Stimulated activated naive CD8-positive, alpha-beta T cell treated with anti-CD3 and anti-CD28 coated beads, Interleukin-15, amount 100 ng/mL, for 72 hours (primary cell): ENCODE measurements around the gene RASGEF1C.

Experiments
- ATAC-seq: fragments of 150-1000 bp; cut with Tn5 transposase; 2 replicates; pipeline ENCODE4 v1.10.0; 2021; ENCODE audit warnings: mild to moderate bottlenecking, moderate library complexity
- DNase-seq, 2 donors: peaks; one replicate each; pipeline ENCODE4 v3.0.0; 2021 to 2022
- H3K27ac Mint-ChIP-seq, 2 donors: one replicate each; pipeline ENCODE4 v1.8.0; 2022; ENCODE audit warnings: mild to moderate bottlenecking in 2 of 2, mixed read lengths in 2 of 2, moderate library complexity in 2 of 2
- H3K27me3 Mint-ChIP-seq: one replicate; pipeline ENCODE4 v1.8.0; 2022; ENCODE audit warnings: mixed read lengths
- H3K4me1 Mint-ChIP-seq: one replicate; pipeline ENCODE4 v1.8.0; 2022; ENCODE audit warnings: mild to moderate bottlenecking, mixed read lengths
- H3K4me3 Mint-ChIP-seq, 2 donors: one replicate each; pipeline ENCODE4 v1.8.0; 2022; ENCODE audit warnings: mild to moderate bottlenecking in 2 of 2, mixed read lengths in 2 of 2, moderate library complexity in 1 of 2
- H3K9me3 Mint-ChIP-seq, 2 donors: one replicate each; pipeline ENCODE4 v1.8.0; 2022; ENCODE audit warnings: mixed read lengths in 2 of 2

The RASGEF1C gene

GRCh38 chr5:180101451-180102105 is 107.4 kb downstream of the RASGEF1C start:
- no peaks in the 10 kb centered on the region for H3K27me3 Mint-ChIP-seq
- H3K4me3 Mint-ChIP-seq: no peak overlapping the region
- H3K9me3 Mint-ChIP-seq: peaks cover 6 to 7% of the 10 kb centered on the region in 2 donors
- ATAC-seq (peak; percentile 12), DNase-seq (no peak)
- H3K27ac Mint-ChIP-seq: peak overlapping the region in 1 of 2 donors; percentile 33
- H3K4me1 Mint-ChIP-seq: no peaks in the 10 kb centered on the region

GRCh38 chr5:180100621-180101450 is 108.2 kb downstream of the RASGEF1C start:
- Mint-ChIP-seq H3K27ac (peak overlapping the region in 1 of 2 donors; percentile 59), H3K9me3 (no peaks in the 10 kb centered on the region), H3K4me1 (no peaks in the 10 kb centered on the region), H3K27me3 (no peaks in the 10 kb centered on the region), H3K4me3 (no peak overlapping the region)
- ATAC-seq (no peak), DNase-seq (no peak)

DNA sequence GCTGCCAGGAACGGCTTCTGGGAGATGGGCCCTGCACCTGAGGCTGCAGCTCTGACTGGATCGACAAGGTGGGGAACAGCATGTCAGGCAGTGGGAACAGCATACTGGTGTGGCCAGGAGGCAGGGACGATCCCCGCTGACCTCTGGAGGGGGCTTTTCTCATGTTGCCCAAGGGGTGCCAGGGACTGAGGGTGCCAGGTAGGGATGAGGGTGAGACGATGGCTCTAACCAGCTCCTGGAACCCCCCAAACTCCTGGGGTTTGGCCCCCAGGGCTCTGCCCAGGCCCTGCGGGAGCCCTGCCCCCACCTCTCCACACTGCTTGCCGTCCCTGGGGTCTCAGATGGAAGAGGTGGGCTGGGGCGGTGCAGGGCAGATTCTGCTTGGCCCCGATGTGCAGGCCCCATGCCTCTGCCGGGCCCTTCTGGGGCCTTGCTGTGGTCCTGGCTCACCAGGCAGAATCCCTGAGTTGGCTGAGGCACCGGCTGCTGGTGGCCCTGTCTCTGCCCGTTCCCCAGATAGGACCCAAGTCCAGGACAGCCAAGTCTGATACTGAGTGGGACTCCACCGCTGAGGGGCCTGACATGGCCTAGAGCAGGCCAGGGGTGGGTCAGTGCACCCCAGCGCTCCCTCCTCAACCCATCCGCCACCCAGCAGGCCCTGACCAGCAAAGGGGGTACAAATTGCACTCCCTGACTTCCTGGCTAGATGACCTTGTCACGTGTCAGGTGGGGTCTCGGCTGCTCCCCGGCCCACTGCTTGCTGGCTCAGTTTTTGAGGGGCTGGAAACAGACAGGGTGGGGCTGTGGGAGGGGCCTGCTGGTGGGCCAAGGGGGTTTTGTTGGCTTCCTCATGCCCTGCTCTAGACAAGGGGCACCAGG is 109.0 kb downstream of the RASGEF1C start:
- DNase-seq (no peak), ATAC-seq (peak; percentile 40)
- H3K27me3 Mint-ChIP-seq: no peaks in the 10 kb centered on the region
- no peak overlapping the region for H3K4me3 Mint-ChIP-seq
- H3K27ac Mint-ChIP-seq: no peak overlapping the region
- no peaks in the 10 kb centered on the region for H3K9me3 Mint-ChIP-seq
- no peaks in the 10 kb centered on the region for H3K4me1 Mint-ChIP-seq

GRCh38 chr5:180098991-180099732 is 109.8 kb downstream of the RASGEF1C start:
- Mint-ChIP-seq H3K4me3 (no peak overlapping the region), H3K4me1 (no peaks in the 10 kb centered on the region), H3K27me3 (no peaks in the 10 kb centered on the region), H3K9me3 (no peaks in the 10 kb centered on the region), H3K27ac (no peak overlapping the region)
- DNase-seq (no peak), ATAC-seq (no peak)

GRCh38 chr5:180098526-180098925 is 110.5 kb downstream of the RASGEF1C start:
- no peaks in the 10 kb centered on the region for H3K9me3 Mint-ChIP-seq
- ATAC-seq (no peak), DNase-seq (no peak)
- H3K27ac Mint-ChIP-seq: peak overlapping the region in 1 of 2 donors; percentile 91
- no peaks in the 10 kb centered on the region for H3K4me1 Mint-ChIP-seq
- H3K4me3 Mint-ChIP-seq: no peak overlapping the region
- peaks cover 6% of the 10 kb centered on the region for H3K27me3 Mint-ChIP-seq

GRCh38 chr5:180097926-180098325 is 111.1 kb downstream of the RASGEF1C start:
- DNase-seq: no peak
- H3K9me3 Mint-ChIP-seq: no peaks in the 10 kb centered on the region
- H3K27ac Mint-ChIP-seq: no peak overlapping the region
- no peaks in the 10 kb centered on the region for H3K4me1 Mint-ChIP-seq
- H3K4me3 Mint-ChIP-seq: no peak overlapping the region
- no peak for ATAC-seq
- peaks cover 12% of the 10 kb centered on the region for H3K27me3 Mint-ChIP-seq

GRCh38 chr5:180097163-180097894 is 111.7 kb downstream of the RASGEF1C start:
- DNase-seq: no peak
- H3K4me1 Mint-ChIP-seq: no peaks in the 10 kb centered on the region
- H3K9me3 Mint-ChIP-seq: no peaks in the 10 kb centered on the region
- H3K4me3 Mint-ChIP-seq: no peak overlapping the region
- peak overlapping the region in 1 of 2 donors; percentile 5 for H3K27ac Mint-ChIP-seq
- H3K27me3 Mint-ChIP-seq: peaks cover 15% of the 10 kb centered on the region
- no peak for ATAC-seq

- H3K27me3 Mint-ChIP-seq: peaks cover 15% of the 10 kb centered on the region
- H3K27ac Mint-ChIP-seq: no peak overlapping the region
- DNase-seq: no peak
- H3K9me3 Mint-ChIP-seq: no peaks in the 10 kb centered on the region
- no peak for ATAC-seq
- no peak overlapping the region for H3K4me3 Mint-ChIP-seq
- no peaks in the 10 kb centered on the region for H3K4me1 Mint-ChIP-seq
Measured at GRCh38 chr5:180096616-180097015, 112.4 kb downstream of the RASGEF1C start.

DNA sequence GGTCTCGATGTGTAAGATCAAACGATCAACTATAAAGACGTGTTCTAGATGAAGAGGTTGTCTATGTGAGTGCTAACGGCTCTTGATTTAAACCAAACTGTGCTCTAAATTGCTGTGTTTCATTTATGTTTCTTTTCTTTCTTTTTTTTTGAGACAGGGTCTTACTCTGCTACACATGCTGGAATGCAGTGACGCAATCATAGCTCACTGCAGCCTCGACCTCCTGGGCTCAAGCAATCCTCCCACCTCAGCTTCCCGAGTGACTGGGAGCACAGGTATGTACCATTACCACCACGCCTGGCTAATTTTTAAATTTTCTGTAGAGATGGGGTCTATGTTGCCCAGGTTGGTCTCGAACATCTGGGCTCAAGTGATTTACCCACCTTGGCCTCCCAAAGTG is 113.5 kb downstream of the RASGEF1C start:
- Mint-ChIP-seq H3K4me1 (no peaks in the 10 kb centered on the region), H3K9me3 (no peaks in the 10 kb centered on the region), H3K4me3 (no peak overlapping the region), H3K27me3 (peaks cover 15% of the 10 kb centered on the region), H3K27ac (no peak overlapping the region)
- no peak for DNase-seq
- ATAC-seq: no peak

DNA sequence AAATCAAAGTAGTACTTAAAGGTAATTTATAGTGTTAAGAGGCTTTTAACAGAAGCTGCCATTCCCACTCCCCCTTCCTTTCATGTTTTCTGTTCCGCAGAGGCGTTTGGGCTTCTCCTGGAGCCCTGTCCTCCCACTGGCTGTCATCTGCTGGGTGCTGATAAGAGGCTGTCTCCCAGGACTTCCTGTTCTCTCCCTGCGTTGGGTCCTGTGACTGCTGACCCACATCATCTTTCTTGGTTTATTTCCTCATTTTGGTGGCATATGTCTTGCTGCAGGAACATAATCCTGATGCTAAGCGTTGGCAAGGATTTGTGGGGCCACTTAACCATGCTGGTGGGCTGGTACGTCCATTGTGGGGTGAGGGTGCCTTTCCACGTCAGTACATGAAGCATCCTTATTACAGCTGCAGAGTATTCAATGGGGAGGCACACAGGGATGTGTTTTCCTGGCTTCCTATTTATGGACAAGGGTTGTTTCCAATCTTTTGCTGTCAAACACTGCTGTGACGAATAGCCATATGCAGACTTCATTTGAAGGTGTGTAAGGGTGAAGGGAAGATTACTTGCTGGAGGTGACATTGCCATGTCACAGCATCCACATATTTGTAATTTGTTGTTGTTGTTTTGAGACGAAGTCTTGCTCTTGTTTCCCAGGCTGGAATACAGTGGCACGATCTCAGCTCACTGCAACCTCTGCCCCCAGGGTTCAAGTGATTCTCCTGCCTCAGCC is 115.2 kb downstream of the RASGEF1C start:
- Mint-ChIP-seq H3K27me3 (peaks cover 15% of the 10 kb centered on the region), H3K9me3 (no peaks in the 10 kb centered on the region), H3K27ac (no peak overlapping the region), H3K4me3 (no peak overlapping the region), H3K4me1 (no peaks in the 10 kb centered on the region)
- no peak for DNase-seq
- no peak for ATAC-seq

DNA sequence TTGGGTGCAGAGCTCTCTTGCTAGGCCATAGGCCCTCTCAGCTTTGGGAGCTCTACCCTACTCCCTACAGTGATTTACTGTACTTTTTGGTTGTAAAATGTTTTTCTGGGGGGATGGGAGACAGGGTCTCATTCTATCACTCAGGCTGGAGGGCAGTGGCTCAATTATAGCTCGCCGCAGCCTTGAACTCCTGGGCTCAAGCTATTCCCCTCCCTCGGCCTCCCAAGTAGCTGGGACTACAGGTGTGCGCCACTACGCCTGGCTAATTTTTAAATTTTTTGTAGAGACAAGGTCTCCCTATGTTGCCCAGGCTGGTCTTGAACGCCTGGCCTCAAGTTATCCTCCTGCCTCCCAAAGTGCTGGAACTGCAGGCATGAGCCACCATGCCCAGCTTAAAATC is 115.8 kb downstream of the RASGEF1C start:
- no peak overlapping the region for H3K4me3 Mint-ChIP-seq
- DNase-seq: no peak
- no peak overlapping the region for H3K27ac Mint-ChIP-seq
- no peak for ATAC-seq
- H3K9me3 Mint-ChIP-seq: no peaks in the 10 kb centered on the region
- H3K27me3 Mint-ChIP-seq: peaks cover 15% of the 10 kb centered on the region
- H3K4me1 Mint-ChIP-seq: no peaks in the 10 kb centered on the region

DNA sequence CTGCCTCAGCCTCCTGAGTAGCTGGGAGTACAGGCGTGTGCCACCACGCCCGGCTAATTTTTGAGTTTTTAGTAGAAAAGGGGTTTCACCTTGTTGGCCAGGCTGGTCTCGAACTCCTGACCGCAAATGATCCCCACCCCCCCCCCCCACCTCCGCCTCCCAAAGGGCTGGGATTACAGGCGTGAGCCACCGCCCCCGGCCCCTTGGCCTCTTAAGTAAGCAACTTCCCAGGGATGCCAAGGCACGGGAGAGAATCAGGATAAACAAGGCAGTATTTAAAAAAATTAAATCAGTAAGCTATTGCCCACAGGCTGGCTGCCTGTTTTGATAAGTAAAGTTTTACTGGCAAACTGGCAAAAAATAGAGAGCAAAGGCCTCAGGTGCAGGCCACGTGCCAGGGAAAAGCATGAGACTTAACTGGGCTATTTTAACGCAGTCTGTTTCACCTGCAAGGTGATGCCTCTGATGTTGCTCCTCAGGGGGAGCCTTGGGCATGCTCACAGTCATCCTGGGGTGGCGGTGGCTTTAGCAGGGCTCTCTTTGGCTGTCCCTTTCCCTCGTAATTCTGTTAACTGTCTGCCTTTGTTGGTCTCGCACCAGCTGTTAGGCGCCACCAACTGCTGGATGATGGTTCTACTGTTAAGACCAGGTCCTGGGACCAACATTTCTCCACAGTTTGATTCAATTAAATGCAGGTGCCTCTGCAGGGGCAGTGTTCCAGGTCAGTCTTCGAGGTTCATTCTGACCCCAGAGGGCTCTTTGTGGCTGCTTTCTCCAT is 118.1 kb downstream of the RASGEF1C start:
- Mint-ChIP-seq H3K4me1 (peaks cover 15% of the 10 kb centered on the region), H3K27ac (no peak overlapping the region), H3K9me3 (no peaks in the 10 kb centered on the region), H3K27me3 (peaks cover 15% of the 10 kb centered on the region), H3K4me3 (peak overlapping the region; percentile 84 to 86)
- DNase-seq (no peak), ATAC-seq (peak; percentile 49)

DNA sequence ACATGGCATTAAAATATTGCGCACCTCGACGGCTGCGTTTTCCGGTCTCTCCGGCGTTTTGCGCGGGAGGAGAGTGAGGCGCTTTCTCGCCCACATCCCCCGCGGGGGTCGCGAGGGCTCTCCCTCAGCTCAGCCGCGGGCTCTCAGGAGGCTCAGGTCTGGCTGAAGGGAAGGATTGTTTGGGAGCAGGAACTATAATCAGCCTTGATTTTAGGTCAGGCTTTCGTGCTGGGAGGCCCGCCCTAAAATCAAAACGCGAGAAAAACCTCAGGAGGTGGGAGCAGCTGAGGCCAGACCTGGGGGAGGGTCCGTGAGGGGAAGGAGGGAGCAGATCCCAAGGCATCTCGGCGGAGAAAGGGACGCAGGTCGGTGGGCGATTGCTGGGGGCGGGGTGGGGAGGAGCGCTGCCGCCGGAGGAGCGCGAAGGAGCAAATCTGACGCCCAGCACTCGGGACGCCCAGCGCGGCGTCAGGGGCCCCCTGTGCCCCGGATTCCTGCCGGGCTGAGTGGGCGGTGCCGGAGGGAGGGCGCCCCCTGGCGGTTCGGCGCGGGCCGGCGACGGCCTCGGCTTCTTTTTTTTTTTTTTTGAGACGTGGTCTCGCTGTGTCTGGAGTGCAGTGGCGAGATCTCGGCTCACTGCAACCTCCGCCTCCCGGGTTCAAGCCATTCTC is 118.8 kb downstream of the RASGEF1C start:
- no peaks in the 10 kb centered on the region for H3K9me3 Mint-ChIP-seq
- H3K27me3 Mint-ChIP-seq: peaks cover 15% of the 10 kb centered on the region
- peak overlapping the region; percentile 84 to 86 for H3K4me3 Mint-ChIP-seq
- DNase-seq (peak; percentile 87 to 91), ATAC-seq (peak; percentile 94)
- peaks cover 22% of the 10 kb centered on the region for H3K4me1 Mint-ChIP-seq
- peak overlapping the region; percentile 89 to 93 for H3K27ac Mint-ChIP-seq
